ENCODE measurements around the gene SAMD14. TPM values are rescaled to one million over a fixed set of nuclear protein-coding genes. Genes with fewer than 3 reads are reported as not detected.

The SAMD14 gene
- total RNA-seq, 1 experiment from 2014 or later = 3.4 TPM

DNA sequence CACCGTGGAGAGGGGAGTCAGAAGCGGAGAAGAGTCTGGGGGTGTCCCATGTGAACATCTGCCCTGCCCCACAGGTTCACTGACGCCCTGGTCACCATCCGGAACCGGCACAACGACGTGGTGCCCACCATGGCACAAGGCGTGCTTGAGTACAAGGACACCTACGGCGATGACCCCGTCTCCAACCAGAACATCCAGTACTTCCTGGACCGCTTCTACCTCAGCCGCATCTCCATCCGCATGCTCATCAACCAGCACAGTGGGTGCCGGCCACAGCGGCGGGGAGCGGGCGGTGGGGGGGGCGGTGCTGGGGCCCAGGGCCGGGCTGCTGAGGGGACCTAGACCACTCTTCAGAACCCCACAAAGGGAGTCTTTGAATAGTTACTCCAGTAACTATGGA lies 24.1 kb downstream of the SAMD14 start:
- H3K9me3 Mint-ChIP-seq (ENCODE audit: unreplicated experiment) = no peaks in the 10 kb centered on the region
- H3K27me3 Mint-ChIP-seq (ENCODE audit: insufficient read depth, unreplicated experiment) = no peaks in the 10 kb centered on the region
- TF ChIP-seq, protein P1, sequence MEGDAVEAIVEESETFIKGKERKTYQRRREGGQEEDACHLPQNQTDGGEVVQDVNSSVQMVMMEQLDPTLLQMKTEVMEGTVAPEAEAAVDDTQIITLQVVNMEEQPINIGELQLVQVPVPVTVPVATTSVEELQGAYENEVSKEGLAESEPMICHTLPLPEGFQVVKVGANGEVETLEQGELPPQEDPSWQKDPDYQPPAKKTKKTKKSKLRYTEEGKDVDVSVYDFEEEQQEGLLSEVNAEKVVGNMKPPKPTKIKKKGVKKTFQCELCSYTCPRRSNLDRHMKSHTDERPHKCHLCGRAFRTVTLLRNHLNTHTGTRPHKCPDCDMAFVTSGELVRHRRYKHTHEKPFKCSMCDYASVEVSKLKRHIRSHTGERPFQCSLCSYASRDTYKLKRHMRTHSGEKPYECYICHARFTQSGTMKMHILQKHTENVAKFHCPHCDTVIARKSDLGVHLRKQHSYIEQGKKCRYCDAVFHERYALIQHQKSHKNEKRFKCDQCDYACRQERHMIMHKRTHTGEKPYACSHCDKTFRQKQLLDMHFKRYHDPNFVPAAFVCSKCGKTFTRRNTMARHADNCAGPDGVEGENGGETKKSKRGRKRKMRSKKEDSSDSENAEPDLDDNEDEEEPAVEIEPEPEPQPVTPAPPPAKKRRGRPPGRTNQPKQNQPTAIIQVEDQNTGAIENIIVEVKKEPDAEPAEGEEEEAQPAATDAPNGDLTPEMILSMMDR (IDR thresholded peaks at IDR 0.05; ENCODE audit: insufficient read depth in 1 of 2, low read depth in 1 of 2, low read length in 1 of 2, severe bottlenecking in 1 of 2, unreplicated experiment in 1 of 2) = no peak
- POLR2A ChIA-PET = no interaction called here
- intact Hi-C loops (cut with micrococcal nuclease; ENCODE audit: unreplicated experiment) = no loop called here
- H3K4me1 Mint-ChIP-seq (ENCODE audit: low read depth, unreplicated experiment) = no peaks in the 10 kb centered on the region
- H3K27ac Mint-ChIP-seq (ENCODE audit: unreplicated experiment) = no peak overlapping the region
- no peak overlapping the region for H3K4me3 Mint-ChIP-seq (ENCODE audit: unreplicated experiment)
- no peaks in the 10 kb centered on the region for H3K36me3 Mint-ChIP-seq (ENCODE audit: insufficient read depth, unreplicated experiment)
- Histone ChIP-seq H3K4me1 (no peaks in the 10 kb centered on the region), H3K9me3 (no peaks in the 10 kb centered on the region), H3K27me3 (replicated peaks; ENCODE audit: control insufficient read depth, insufficient read depth, low read length) (no peaks in the 10 kb centered on the region), H3K36me3 (ENCODE audit: control insufficient read depth, insufficient read depth, low read length) (no peaks in the 10 kb centered on the region), H3K4me3 (ENCODE audit: low read depth, low read length) (no peak overlapping the region)
- no TSS peak for BruUV-seq (replicated peaks)
- CTCF ChIA-PET = no interaction called here
- no peak for DNase-seq

DNA sequence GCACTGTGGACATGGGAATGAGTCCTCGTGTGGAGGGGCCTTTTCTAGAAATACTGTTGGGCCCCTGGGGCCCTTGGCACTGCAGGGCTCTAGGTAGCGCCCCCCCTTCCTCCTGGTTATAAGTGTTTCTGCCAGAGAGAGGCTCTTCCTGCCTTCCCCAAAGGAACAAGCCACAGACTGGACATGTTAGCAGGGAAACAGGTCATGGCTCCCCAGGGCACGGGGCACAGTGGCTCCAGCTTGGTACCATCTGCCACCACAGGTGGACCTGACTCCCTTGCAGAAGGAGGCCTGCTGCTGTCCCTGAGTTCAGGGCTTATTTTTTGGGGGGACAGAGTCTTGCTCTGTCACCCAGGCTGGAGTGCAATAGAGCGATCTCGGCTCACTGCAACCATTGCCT lies 26.0 kb downstream of the SAMD14 start:
- H3K4me3 ChIP-seq (ENCODE audit: low read depth, low read length) = no peak overlapping the region
- Mint-ChIP-seq H3K36me3 (ENCODE audit: insufficient read depth, unreplicated experiment) (no peaks in the 10 kb centered on the region), H3K27ac (ENCODE audit: unreplicated experiment) (no peak overlapping the region), H3K4me3 (ENCODE audit: unreplicated experiment) (no peak overlapping the region), H3K4me1 (ENCODE audit: low read depth, unreplicated experiment) (no peaks in the 10 kb centered on the region), H3K9me3 (ENCODE audit: unreplicated experiment) (no peaks in the 10 kb centered on the region), H3K27me3 (ENCODE audit: insufficient read depth, unreplicated experiment) (no peaks in the 10 kb centered on the region)
- intact Hi-C loops (cut with micrococcal nuclease; ENCODE audit: unreplicated experiment) = no loop called here
- no peaks in the 10 kb centered on the region for H3K27me3 ChIP-seq (replicated peaks; ENCODE audit: control insufficient read depth, insufficient read depth, low read length)
- TF ChIP-seq, protein P1 (IDR thresholded peaks at IDR 0.05; ENCODE audit: insufficient read depth in 1 of 2, low read depth in 1 of 2, low read length in 1 of 2, severe bottlenecking in 1 of 2, unreplicated experiment in 1 of 2) = no peak
- H3K9me3 ChIP-seq = no peaks in the 10 kb centered on the region
- no peak for DNase-seq
- no peaks in the 10 kb centered on the region for H3K36me3 ChIP-seq (ENCODE audit: control insufficient read depth, insufficient read depth, low read length)
- CTCF ChIA-PET = no interaction called here
- POLR2A ChIA-PET = no interaction called here
- no peaks in the 10 kb centered on the region for H3K4me1 ChIP-seq
- no TSS peak for BruUV-seq (replicated peaks)

DNA sequence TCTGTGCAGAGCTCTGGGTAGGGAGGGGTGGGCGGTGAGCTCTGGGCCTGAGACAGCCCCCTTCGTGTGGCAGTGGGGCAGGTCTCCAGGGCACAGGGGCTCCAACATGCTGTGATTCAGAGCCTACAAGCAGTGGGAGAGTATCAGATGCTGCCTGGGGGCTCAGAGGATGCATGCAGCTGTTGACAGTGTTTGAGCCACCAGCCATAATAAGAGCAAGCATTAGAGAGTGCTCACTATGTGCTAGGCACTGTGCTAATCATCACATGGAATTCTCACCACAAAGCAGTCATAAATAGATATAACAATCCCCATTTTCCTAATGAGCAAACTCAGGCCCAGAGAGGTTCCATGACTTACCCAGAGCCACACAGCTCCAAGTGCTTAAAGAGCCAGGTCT lies 26.7 kb downstream of the SAMD14 start:
- Histone ChIP-seq H3K27me3 (replicated peaks; ENCODE audit: control insufficient read depth, insufficient read depth, low read length) (no peaks in the 10 kb centered on the region), H3K36me3 (ENCODE audit: control insufficient read depth, insufficient read depth, low read length) (no peaks in the 10 kb centered on the region), H3K9me3 (no peaks in the 10 kb centered on the region), H3K4me1 (no peaks in the 10 kb centered on the region), H3K4me3 (ENCODE audit: low read depth, low read length) (no peak overlapping the region)
- POLR2A ChIA-PET = no interaction called here
- H3K27me3 Mint-ChIP-seq (ENCODE audit: insufficient read depth, unreplicated experiment) = no peaks in the 10 kb centered on the region
- TF ChIP-seq, protein P1 (IDR thresholded peaks at IDR 0.05; ENCODE audit: insufficient read depth in 1 of 2, low read depth in 1 of 2, low read length in 1 of 2, severe bottlenecking in 1 of 2, unreplicated experiment in 1 of 2) = no peak
- CTCF ChIA-PET = no interaction called here
- no peaks in the 10 kb centered on the region for H3K9me3 Mint-ChIP-seq (ENCODE audit: unreplicated experiment)
- intact Hi-C loops (cut with micrococcal nuclease; ENCODE audit: unreplicated experiment) = no loop called here
- H3K27ac Mint-ChIP-seq (ENCODE audit: unreplicated experiment) = no peak overlapping the region
- no TSS peak for BruUV-seq (replicated peaks)
- H3K36me3 Mint-ChIP-seq (ENCODE audit: insufficient read depth, unreplicated experiment) = no peaks in the 10 kb centered on the region
- no peak for DNase-seq
- no peaks in the 10 kb centered on the region for H3K4me1 Mint-ChIP-seq (ENCODE audit: low read depth, unreplicated experiment)
- no peak overlapping the region for H3K4me3 Mint-ChIP-seq (ENCODE audit: unreplicated experiment)

All from Caco-2 (cell line).